Esophagus muscularis mucosa (tissue), 4 donors: ENCODE results near the gene CASP14. TPM values are rescaled to one million over a fixed set of nuclear protein-coding genes. Genes with fewer than 3 reads are reported as not detected.
"Not testable (repeated sequence)": the region's sequence is repeated elsewhere in the genome, so short reads cannot be mapped to it uniquely, and the experiment has no call there.

ENCODE experiments used
- DNase-seq: peaks from one replicate; pipeline ENCODE4 v3.0.0-alpha.2; 2017; ENCODE audit errors: extremely low spot score
- H3K27ac ChIP-seq, 4 donors: fragments of 200-600 bp; sonication (generic); replicated peaks in 1 of 4; 1 replicate in 3 of 4; 2 replicates in 1 of 4; pipeline ENCODE4 v1.5.1; 2016 to 2019; ENCODE audit warnings: mild to moderate bottlenecking in 1 of 4
- H3K27me3 ChIP-seq, 4 donors: fragments of 200-600 bp; sonication (generic); one replicate each; pipeline versions ENCODE4 v1.5.1 to v1.6.0; 2016 to 2019
- H3K36me3 ChIP-seq, 4 donors: fragments of 200-600 bp; sonication (generic); one replicate each; pipeline ENCODE4 v1.5.1; 2016 to 2019
- H3K4me1 ChIP-seq, 4 donors: fragments of 200-600 bp; sonication (generic); one replicate each; pipeline ENCODE4 v1.5.1; 2016 to 2019
- H3K4me3 ChIP-seq, 4 donors: fragments of 200-600 bp; sonication (generic); 1 replicate in 2 of 4; 2 replicates in 2 of 4; pipeline ENCODE4 v1.5.1; 2016 to 2019; ENCODE audit warnings: mild to moderate bottlenecking in 4 of 4, moderate library complexity in 1 of 4
- H3K9me3 ChIP-seq, 4 donors: fragments of 200-600 bp; sonication (generic); 1 replicate in 3 of 4; 2 replicates in 1 of 4; pipeline ENCODE4 v1.5.1; 2016 to 2019
- EP300 ChIP-seq: sonication (generic); formaldehyde crosslinking; IDR thresholded peaks from one replicate; pipeline ENCODE4 v1.6.1; 2017; ENCODE audit warnings: antibody characterized with exemption
- POLR2A ChIP-seq: fragments of 450-650 bp; IDR thresholded peaks from one replicate; pipeline ENCODE4 v1.6.1; 2017; ENCODE audit warnings: antibody characterized with exemption, moderate library complexity, mild to moderate bottlenecking, low read depth
- POLR2AphosphoS5 ChIP-seq, 2 donors: sonication (generic); formaldehyde crosslinking; IDR thresholded peaks; one replicate each; pipeline ENCODE4 v1.6.1; 2017; ENCODE audit warnings: antibody characterized with exemption in 2 of 2
- WGBS: methylation state at CpG from one replicate; pipeline ENCODE4 v1.1.5; 2018; 5-methylcytosine and 5-hydroxymethylcytosine counted together
- intact Hi-C: fragments of 100-400 bp; cut with DNase I; formaldehyde crosslinking; loops from one replicate; pipeline ENCODE4 v1.15.1; 2023
- total RNA-seq, 4 donors: library from RNA; depleted of rRNA; stranded (reverse); fragments of >200 nt; gene quantifications; one replicate each; pipeline versions ENCODE4 v1.1.0 to v1.2.1, GENCODE V29; 2016
- TF ChIP-seq, protein P1 (sequence below), 3 experiments: fragments of 200-600 bp in 2 of 3; fragments of 450-650 bp in 1 of 3; sonication (generic) in 2 of 3; IDR thresholded peaks; one replicate each; pipeline ENCODE4 v1.5.1; 2017 to 2019; ENCODE audit warnings: antibody characterized with exemption in 3 of 3, mild to moderate bottlenecking in 2 of 3, moderate library complexity in 1 of 3

Gene CASP14
- total RNA-seq, 4 donors from 2014 or later = not detected

DNA sequence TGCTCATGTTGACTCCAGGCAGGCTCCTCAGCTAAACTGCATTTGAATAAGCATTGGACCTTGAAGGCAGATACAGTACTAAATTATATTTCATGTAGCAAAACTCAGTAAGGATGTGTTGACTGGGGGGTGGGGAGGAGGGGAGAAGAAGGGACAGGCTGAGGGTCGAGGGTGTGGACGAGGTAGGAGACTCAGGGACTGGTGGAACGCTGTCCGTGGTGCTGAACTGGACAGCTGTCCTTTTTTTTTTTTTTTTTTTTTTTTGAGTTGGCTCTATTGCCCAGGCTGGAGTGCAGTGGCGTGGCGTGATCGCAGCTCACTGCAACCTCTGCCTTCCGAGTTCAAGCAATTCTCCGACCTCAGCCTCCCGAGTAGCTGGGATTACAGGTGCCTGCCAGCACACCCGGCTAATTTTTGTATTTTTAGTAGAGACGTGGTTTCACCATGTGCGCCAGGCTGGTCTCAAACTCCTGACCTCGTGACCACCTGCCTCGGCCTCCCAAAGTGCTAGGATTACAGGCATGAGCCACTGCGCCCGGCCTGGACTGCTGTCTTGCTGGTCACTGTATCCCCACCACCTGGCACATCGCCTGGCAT, 33.2 kb upstream of the CASP14 start:
- TF ChIP-seq EP300 (no peak), POLR2A (no peak), POLR2AphosphoS5 (IDR thresholded peaks at IDR 0.05) (no peak)
- TF ChIP-seq, protein P1, sequence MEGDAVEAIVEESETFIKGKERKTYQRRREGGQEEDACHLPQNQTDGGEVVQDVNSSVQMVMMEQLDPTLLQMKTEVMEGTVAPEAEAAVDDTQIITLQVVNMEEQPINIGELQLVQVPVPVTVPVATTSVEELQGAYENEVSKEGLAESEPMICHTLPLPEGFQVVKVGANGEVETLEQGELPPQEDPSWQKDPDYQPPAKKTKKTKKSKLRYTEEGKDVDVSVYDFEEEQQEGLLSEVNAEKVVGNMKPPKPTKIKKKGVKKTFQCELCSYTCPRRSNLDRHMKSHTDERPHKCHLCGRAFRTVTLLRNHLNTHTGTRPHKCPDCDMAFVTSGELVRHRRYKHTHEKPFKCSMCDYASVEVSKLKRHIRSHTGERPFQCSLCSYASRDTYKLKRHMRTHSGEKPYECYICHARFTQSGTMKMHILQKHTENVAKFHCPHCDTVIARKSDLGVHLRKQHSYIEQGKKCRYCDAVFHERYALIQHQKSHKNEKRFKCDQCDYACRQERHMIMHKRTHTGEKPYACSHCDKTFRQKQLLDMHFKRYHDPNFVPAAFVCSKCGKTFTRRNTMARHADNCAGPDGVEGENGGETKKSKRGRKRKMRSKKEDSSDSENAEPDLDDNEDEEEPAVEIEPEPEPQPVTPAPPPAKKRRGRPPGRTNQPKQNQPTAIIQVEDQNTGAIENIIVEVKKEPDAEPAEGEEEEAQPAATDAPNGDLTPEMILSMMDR (IDR thresholded peaks at IDR 0.05) = no peak
- no peak overlapping the region for H3K4me3 ChIP-seq
- 33% methylated on average over 18 of the region's 18 CpGs for WGBS
- no peaks in the 10 kb centered on the region for H3K4me1 ChIP-seq
- no peak overlapping the region for H3K27ac ChIP-seq
- intact Hi-C loops = no loop called here
- no peaks in the 10 kb centered on the region for H3K9me3 ChIP-seq
- no peak for DNase-seq
- peaks cover 0 to 78% (median 3%) of the 10 kb centered on the region in 4 donors for H3K27me3 ChIP-seq
- H3K36me3 ChIP-seq = no peaks in the 10 kb centered on the region

DNA sequence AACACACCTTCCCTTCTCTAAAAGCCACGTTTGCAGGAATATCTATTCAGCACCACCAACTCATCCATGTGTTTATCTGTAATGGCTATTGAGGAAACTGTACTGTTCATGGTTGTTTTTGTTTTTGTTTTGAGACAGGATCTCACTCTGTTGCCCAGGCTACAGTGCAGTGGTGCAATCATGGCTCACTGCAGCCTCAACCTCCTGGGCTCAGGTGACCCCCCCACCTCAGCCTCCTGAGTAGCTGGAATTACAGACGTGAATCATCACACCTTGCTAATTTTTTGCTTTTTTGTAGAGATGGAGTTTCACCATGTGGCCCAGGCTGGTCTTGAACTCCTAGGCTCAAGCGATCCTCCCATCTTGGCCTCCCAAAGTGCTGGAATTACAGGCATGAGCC, 30.4 kb upstream of the CASP14 start:
- DNase-seq = not testable (repeated sequence)

DNA sequence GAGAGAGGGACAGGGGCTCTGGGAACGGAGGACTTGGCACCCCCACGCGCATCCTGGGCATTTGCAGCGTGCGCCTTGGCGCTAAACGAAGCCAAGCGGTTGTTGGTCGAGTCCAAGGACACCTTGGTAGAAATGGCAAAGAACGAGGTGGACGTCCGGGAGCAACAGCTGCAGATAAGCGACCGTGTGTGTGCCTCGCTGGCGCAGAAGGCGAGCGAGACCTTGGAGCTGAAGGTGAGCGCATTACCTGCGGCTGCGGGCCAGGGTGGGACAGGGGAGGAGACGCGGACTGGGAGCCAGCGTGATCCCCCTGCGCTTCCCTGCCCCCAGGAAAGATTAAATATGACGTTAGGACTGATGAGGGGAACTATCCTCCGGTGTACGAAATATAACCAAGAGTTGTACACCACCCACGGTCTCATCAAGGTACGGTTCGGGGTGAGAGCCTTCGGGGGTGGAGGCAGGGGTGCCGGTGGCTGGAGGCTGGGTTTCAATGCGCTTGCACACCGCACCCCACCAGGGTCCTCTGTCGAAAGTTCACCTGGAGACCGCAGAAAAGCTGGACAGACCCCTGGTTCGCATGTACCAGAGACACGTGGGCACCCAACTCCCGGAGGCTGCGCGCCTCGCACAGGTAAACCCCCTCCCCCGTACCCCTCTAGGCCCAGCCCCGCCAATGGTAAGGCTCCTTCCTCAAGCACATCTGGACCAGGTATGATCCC, 27.8 kb upstream of the CASP14 start:
- no peak overlapping the region for H3K4me3 ChIP-seq
- intact Hi-C loops = no loop called here
- H3K9me3 ChIP-seq = no peaks in the 10 kb centered on the region
- WGBS = 79% methylated on average over 42 of the region's 45 CpGs
- no peaks in the 10 kb centered on the region for H3K4me1 ChIP-seq
- no peak for DNase-seq
- no peaks in the 10 kb centered on the region for H3K36me3 ChIP-seq
- no peak overlapping the region for H3K27ac ChIP-seq
- TF ChIP-seq EP300 = no peak
- no peak for TF ChIP-seq POLR2AphosphoS5 (IDR thresholded peaks at IDR 0.05)
- TF ChIP-seq, protein P1 (IDR thresholded peaks at IDR 0.05) = no peak
- TF ChIP-seq POLR2A = no peak
- H3K27me3 ChIP-seq = peaks cover 0 to 67% (median 0%) of the 10 kb centered on the region in 4 donors

More for the DNA sequence above, 30.4 kb upstream of the CASP14 start:
- H3K36me3 ChIP-seq, H3K4me1 ChIP-seq, H3K9me3 ChIP-seq, intact Hi-C loops, H3K27ac ChIP-seq, H3K4me3 ChIP-seq: not testable (repeated sequence)
- peaks cover 0 to 79% (median 0%) of the 10 kb centered on the region in 4 donors for H3K27me3 ChIP-seq
- WGBS = 60% methylated on average over 3 of the region's 3 CpGs

DNA sequence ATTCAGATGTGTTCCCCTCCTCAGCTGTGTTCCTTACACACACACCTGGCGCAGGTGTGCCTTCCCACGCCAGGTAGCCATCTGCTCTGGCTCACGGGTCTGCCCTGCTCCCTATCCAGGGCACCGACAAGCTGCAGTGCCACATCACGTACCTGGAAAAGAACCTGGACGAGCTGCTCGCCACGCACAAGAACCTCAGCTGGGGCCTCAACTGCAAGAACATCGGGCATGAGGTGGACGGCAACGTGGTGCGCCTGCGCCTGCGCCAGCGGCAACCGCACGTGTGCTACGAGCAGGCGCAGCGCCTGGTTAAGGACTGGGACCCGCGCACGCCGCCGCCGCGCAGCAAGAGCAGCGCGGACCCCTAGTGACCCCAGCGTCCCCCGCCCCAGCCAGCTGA, 26.5 kb upstream of the CASP14 start:
- no peak for DNase-seq
- TF ChIP-seq POLR2A (no peak), EP300 (no peak), POLR2AphosphoS5 (IDR thresholded peaks at IDR 0.05) (no peak)
- TF ChIP-seq, protein P1 (IDR thresholded peaks at IDR 0.05) = no peak
- H3K36me3 ChIP-seq = no peaks in the 10 kb centered on the region
- intact Hi-C loops = no loop called here
- no peaks in the 10 kb centered on the region for H3K9me3 ChIP-seq
- peaks cover 0 to 61% (median 0%) of the 10 kb centered on the region in 4 donors for H3K27me3 ChIP-seq
- no peaks in the 10 kb centered on the region for H3K4me1 ChIP-seq
- no peak overlapping the region for H3K4me3 ChIP-seq
- WGBS = 58% methylated on average over 10 of the region's 31 CpGs
- H3K27ac ChIP-seq = no peak overlapping the region

DNA sequence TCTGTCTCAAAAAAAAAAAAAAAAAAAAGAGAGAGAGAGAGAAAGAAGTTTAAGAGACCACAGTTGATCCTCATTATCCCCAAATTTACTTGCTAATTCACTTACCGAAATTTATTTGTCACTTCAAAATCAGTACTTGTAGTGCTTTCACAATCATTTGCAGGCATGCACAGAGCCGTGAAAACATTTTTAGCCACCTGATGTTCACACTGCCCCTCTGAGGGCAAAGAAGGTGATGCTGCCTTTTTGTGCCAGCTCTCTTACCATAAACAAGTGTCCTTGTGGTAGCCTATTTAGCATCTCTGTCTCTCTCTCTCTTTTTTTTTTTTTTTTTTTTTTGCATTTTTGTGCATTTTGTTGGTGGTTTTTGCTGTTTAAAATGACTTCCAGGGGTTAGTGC, 24.1 kb upstream of the CASP14 start:
- no peaks in the 10 kb centered on the region for H3K4me1 ChIP-seq
- TF ChIP-seq POLR2AphosphoS5 (IDR thresholded peaks at IDR 0.05) (no peak), POLR2A (no peak), EP300 (no peak)
- TF ChIP-seq, protein P1 (IDR thresholded peaks at IDR 0.05) = no peak
- H3K9me3 ChIP-seq = no peaks in the 10 kb centered on the region
- no peaks in the 10 kb centered on the region for H3K36me3 ChIP-seq
- no peak overlapping the region for H3K4me3 ChIP-seq
- H3K27ac ChIP-seq = no peak overlapping the region
- DNase-seq = no peak
- H3K27me3 ChIP-seq = peaks cover 0 to 60% (median 0%) of the 10 kb centered on the region in 4 donors
- intact Hi-C loops = no loop called here
- WGBS = 43% methylated on average over 2 of the region's 2 CpGs
